ENCODE results near the gene IFIT5.
"Not testable (repeated sequence)": the region's sequence is repeated elsewhere in the genome, so short reads cannot be mapped to it uniquely, and the experiment has no call there.

IFIT5 gene

DNA sequence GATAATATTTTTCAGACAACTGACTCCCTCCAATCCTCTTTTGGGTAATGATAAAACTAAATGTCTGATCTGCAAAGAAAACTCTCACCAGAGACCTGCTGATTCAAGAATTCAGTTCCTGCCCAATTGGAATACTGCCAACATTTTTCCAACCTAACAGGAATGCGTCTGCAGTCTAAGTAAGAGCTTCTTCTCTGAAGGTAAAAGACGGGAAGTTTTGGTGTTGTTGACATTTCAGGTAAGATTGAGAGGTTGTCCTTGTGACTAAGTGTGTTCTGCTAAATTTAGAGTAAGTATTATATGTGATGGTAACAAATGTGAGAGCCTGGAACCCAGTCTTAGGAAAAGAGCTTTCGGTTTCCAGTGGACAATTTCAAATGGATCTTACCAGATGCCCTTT is 17.6 kb downstream of the IFIT5 start:
- peak; percentile 43 to 46 for DNase-seq (ENCODE audit: low read depth in 2 of 2)

DNA sequence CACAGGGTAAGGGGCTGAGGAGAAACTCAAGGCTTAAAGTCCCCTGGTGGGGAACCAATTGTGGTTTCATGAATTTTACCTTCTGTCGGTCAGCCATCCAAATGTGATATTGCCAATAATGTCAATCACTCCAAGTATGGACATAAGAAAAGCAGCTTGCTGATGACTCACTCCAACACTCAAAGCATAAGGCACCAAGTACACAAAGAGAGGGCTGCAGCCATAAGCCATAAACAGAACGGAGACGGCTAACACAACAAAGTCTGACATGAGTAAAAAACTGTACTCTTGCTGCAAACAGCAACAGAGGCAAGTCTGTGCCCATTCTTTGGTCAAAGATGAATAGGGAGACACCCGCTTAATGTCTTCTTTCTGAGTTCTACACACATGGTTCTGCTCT is 24.2 kb downstream of the IFIT5 start:
- DNase-seq (ENCODE audit: low read depth in 2 of 2): no peak

DNA sequence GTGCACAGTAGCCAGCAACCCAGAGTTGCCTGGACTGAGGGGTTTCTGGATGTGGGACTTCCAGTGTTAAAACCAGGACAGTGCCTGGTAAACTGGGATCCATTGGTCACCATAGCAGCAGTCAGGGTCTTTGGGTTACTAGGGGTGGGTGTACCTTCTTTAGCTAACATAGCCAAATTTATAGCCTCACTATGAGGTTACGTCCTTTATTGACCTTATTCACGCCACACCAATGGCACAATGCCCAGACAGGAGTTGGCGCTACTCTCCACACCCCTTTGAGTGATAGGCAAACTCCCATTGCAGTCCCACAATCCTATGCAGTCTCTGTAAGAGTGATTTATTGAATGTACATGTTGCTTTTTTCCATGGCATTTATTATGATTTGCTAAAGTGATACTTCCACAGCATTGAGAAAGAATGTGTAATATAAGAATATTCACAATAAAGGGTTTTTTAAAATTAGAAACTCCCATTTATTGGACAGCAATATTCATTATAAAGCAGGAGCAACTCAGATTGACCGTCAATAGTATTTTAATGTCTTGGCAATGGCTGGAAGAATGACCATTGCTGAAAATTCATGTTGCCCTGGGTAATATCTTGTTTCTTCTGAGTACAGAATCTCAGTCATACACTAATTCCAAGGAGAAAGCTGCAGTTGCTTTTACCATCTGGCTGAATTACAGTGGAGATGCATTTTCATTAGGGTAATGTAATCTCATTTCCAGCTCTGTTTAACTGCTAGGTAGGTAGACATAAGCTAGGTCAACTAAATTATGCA is 26.1 kb downstream of the IFIT5 start:
- no peak for DNase-seq (ENCODE audit: low read depth in 2 of 2)

DNA sequence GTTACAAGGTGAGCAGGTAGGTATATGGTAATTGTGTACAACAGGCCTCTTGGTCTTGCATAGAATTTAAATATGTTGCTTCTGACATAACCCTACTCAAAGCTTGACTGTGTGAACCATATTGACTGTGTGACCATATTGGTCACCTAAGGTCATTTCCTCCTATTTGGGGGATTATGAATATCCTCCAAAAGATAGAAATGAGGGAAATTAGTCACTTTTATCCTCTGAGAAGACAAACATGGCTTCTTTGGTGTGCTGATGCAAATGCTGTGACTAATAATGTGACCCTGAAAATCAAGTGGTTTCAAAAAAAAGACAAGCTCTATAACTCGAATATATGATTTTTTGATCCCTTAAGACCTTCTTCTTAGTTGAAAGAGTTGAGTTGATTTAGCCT is 27.9 kb downstream of the IFIT5 start:
- DNase-seq (ENCODE audit: low read depth in 2 of 2): no peak

DNA sequence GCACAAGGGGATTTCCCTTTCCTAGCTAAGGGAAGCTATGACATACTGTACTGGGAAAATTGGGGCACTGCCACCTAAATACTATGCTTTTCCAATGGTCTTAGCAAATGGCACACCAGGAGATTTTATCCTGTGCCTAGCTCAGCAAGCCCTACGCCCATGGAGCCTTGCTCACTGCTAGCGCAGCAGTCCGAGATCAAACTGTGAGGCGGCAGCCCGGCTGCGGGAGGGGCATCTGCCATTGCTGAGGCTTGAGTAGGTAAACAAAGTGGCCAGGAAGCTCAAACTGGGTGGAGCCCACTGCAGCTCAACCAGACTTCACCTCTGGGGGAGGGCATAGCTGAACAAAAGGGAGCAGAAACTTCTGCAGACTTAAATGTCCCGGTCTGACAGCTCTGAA is 30.5 kb downstream of the IFIT5 start:
- not testable (repeated sequence) for DNase-seq (ENCODE audit: low read depth in 2 of 2)

DNA sequence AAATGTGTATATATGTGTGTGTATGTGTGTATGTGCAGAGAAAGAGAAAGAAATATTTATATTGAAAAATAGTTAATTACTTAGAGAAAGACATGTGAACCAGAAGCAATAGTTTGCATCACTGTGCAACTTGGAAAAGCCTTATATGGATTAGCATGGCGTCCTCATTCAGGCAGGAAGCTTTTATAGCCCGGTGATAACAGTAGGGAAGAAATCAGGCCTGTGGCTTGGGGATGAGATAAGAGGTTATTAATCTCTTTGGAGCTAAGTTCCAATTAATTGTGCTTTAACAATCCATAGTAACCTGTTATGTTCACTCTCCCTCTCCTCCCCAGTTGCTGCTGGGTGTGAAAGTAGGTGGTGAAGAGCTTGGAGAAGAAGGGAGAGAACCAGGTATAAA is 36.5 kb downstream of the IFIT5 start:
- DNase-seq (ENCODE audit: low read depth in 2 of 2): no peak

DNA sequence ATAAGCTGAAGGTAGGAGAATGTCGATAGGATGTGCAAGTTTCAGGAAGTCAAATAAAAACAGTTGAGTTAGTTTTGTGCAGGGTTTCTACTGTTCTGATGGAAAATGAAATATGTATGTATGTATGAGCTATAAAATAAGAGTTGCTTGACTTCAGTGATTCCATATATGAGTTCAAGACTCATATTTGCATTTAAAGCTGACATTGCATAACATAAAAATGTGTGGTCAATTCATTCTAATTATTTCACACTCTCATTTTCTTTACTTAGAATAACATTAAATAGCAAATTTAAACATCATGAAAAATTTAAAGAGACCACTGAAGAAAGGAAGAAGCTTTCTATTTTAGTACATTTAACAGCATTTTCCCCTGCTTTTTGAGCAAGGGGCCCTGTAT is 37.8 kb downstream of the IFIT5 start:
- DNase-seq (ENCODE audit: low read depth in 2 of 2): no peak

DNA sequence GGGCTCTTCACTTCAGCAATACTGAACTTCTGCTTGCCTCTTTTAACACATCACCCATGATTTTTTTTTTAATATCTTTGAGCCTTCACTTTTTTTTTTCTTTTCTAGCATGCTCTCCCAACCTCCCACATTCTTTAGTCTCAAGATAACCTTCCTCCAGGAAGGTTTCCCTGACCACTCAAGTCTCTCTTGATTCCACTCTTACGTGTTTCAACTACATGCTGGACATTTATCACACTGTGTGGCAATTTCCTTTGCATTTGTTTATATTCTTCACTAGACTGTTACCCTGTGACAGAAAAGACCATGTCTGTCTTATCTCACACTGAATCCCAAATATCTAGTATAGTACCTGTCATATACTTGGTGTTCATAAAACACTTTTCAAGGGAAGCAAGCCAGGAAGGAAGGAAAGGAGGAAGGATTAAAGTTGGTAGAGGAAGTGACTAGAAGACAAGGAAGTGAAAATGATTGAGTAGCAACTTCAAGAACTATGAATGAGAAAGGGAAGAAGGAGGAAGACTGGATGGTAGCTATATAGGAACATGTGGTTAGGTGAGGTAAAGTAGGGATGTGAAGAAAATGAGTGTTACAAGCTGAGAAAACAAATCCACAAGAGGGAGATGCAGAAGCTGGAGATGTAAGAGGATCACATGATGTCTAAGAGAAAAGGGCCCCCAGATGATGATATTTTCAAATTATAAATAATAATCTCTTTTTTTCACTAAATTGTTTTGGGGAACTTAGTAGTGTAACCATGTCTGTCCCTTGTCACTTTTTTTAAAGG is 40.4 kb downstream of the IFIT5 start:
- no peak for DNase-seq (ENCODE audit: low read depth in 2 of 2)

DNA sequence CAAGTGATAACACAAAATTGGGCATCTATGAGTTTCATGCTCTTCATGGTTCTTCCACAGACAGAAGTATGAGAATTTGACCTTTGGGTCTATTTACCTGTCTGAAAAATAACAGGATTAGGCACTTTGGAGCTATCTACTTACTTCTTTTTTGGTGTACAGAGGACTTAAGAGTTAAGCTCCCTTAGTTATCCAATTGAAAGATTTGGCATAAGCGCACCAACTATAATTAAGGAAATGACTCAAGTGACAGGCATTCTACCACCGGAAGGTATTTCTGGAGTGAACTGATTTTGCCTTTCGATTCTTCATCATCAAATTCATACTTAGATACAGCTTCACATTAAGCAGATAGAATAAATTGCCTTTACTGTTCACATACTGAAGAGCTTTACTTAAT is 43.9 kb downstream of the IFIT5 start:
- peak; percentile 61 to 68 for DNase-seq (ENCODE audit: low read depth in 2 of 2)

DNA sequence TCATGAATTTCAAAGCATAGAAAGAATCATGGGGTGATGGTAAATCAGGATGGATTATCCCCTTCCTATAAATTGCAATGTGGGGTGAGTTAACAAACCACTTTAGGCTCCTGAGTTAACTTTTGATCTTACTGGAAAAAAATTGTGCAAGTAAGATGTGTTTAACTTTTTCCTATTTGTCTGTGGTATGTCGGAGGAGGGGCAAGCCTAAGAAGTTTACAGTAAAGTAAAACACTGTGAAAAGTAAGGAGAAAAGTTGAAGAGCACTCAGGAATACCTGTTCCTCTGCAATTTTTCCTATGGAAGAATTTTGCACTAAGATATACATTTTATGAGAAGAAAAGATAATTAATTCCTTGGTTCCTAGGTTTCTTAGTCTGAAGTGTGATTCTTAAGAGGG is 44.4 kb downstream of the IFIT5 start:
- no peak for DNase-seq (ENCODE audit: low read depth in 2 of 2)

DNA sequence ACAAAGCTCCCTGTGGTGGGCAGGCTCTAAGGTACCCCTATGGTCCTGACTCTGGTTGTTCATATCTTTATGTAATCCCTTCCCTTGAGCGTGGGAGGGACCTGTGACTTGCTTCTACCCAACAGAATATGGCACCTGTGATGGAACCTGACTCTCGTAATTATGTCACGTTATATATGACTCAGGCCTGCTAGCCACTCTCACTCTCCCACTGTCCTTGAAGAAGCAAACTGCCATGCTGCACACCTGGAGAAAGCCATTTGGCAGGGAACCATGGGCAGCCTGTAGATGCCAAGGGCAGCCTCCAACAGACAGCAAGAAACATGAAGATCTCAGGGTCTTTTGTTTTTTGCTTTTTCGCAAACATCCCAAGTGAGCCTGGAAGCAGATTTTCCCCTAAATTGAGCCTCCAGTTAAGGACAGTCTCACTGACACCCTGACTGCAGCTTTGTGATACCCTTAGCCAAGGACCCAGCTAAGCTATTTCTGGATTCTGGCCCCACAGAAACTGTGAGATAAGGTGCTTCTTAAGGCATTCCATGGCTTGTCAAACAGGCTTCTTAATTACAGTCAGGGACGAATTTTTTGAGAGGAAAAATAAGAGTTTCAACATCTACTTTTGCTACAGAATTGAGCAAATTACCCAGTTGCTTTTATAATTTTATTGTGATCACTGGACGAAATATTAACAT is 49.6 kb downstream of the IFIT5 start:
- DNase-seq (ENCODE audit: low read depth in 2 of 2): no peak

DNA sequence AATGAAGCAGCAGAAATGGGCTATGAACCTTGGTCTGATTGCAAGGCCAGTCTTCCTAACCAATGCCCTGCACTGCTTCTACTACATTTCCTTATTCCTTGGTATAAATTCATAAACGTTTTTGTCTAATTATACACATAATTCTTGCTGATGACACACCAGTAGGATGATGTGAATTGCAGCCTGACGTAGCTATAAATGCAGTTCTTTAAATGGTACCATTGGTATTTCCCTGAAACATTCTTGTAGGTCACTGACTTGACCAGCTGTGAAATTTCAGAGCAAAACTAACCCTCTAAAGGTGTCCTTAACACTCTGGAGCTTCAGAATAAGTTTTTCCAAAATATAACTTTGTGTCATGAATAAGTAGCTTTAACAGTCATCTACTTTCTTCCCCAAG is 50.8 kb downstream of the IFIT5 start:
- no peak for DNase-seq (ENCODE audit: low read depth in 2 of 2)

DNA sequence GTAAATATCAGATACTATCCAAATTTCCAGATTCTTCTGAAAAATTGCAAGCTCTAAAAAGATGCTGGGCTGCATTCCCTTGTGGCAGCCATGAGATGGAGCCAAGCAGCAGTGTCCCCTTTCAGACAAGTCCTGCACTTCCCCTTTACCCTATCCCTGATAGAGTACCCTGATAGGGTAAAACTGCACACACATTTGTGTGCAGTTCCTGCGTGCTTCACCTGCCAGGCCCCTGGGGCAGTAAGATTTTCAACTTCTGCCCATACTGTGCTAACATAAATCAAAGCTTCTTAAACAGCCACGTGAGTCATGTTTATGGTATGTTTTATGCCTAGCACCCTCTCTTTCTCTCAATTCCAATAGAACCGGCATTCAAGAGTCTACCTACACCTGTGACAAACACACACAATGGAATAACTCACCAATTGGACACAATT is 52.2 kb downstream of the IFIT5 start:
- no peak for DNase-seq (ENCODE audit: low read depth in 2 of 2)

DNA sequence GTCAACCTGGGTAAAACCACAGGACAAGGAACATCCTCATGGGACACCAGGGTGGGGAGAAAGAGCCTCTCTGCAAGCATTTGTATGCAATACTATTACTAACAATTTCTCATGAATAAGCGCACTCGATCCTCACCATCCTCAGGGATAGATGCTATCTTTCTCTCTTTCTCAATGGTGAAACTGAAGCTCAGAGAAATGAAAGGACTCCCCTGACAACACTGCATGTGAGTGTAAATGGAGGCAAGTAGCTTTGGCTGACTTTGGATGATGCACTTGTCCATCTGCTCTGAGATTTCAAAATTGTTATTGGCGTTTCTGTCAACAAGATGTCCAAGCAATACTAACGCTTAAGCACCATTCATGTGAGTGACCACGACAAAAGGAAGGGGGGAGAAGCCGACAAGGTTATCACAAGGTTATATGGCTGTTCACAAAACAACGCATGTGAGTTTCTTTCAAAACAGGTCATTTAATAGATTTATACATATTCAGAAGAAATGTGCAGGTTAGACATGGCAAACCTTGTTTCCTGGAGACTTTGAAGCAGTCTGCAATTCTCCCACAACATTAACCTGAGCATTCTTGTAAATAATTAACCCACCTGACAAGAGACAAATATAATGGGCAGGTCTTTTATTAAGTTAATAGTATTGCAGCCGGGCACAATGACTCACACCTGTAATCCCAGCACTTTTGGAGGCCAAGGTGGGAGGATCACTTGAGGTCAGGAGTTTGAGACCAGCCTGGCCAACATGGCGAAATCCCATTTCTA is 54.0 kb downstream of the IFIT5 start:
- DNase-seq (ENCODE audit: low read depth in 2 of 2): no peak

DNA sequence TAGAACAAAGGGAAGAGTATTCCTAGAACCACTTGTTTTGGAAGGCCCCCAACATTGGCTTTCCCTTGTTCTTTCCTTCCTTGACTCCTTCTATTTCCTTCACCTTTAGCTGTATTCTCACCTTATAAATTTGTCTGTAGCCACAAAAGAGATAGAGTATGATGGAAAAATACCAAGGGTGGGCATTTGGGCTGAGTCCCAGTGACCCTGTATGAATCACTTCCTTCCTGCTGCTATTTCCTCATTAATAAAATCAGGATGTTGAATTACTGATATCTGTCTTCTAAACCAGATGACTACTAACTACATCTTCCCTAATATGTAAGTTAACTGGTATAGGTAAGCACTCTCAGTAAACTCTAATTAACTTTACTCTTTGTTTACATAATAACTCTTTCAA is 55.1 kb downstream of the IFIT5 start:
- DNase-seq (ENCODE audit: low read depth in 2 of 2): no peak

Measured in fibroblast of skin of left quadriceps (primary cell).